Measurements from ENCODE around the gene CCL11.
"Not testable (repeated sequence)": the region's sequence is repeated elsewhere in the genome, so short reads cannot be mapped to it uniquely, and the experiment has no call there.

Gene CCL11

DNA sequence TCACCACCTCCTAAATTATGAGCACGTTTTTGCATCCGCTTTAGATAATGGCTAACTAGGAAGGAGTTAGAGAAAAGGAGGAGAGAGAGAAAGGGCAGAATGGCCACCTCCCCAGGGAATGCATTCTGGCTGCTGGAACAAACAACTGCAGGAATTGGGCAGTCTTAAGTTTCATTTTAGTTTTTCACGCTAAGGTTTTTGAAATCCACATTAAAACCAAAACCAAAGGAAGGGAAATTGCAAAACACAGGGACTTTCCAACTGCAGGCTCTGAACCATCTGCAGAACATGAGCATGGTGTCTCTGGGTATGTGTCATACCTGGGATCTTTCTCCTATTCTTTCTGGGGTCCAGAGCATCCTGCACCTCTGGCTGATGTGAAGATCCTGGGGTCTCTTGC, 21.6 kb downstream of the CCL11 start:
- no peak for DNase-seq (ENCODE audit: low read depth)

GRCh38 chr17:34308371-34308770, 22.8 kb downstream of the CCL11 start:
- no peak for DNase-seq (ENCODE audit: low read depth)

GRCh38 chr17:34311291-34311690, 25.7 kb downstream of the CCL11 start:
- DNase-seq (ENCODE audit: low read depth): no peak

GRCh38 chr17:34312080-34312479, 26.5 kb downstream of the CCL11 start:
- DNase-seq (ENCODE audit: low read depth): no peak

- DNase-seq (ENCODE audit: low read depth): no peak
These were observed 27.6 kb downstream of the CCL11 start for GRCh38 chr17:34313164-34313563.

DNA sequence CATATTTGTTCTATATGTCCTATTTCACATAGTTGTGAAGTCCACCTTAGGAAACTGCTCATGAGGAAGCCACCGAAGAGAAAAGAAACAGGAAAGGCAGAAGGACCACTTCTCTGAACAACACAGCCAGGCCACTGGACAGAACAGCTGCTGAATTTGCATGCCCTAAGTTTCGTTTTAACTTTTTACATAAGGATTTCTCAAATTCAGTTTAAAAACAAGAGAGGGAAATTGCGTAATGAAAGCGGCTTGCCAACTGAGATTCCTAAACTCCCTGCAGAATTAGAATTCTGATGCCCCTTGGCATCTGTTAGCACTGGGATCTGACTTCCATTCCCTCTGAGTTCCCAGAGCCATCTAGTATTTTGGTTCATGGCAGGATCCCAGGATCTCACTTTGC, 28.7 kb downstream of the CCL11 start:
- no peak for DNase-seq (ENCODE audit: low read depth)

- DNase-seq (ENCODE audit: low read depth): no peak
These were observed 32.9 kb downstream of the CCL11 start for GRCh38 chr17:34318474-34318873.

DNA sequence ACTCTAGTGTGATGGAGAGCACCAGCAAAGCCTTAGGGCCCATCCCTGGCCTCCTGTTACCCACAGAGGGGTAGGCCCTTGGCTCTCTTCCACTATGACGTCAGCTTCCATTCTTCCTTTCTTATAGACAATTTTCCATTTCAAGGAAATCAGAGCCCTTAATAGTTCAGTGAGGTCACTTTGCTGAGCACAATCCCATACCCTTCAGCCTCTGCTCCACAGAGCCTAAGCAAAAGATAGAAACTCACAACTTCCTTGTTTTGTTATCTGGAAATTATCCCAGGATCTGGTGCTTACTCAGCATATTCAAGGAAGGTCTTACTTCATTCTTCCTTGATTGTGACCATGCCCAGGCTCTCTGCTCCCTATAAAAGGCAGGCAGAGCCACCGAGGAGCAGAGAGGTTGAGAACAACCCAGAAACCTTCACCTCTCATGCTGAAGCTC, 33.5 kb downstream of the CCL11 start, which contains the start of gene CCL8:
TSS of gene CCL8 (plus strand) at position 397 of the 445 bp plus-strand sequence. CDS start 67 bp downstream, outside the sequence.
- no peak for DNase-seq (ENCODE audit: low read depth)

DNA sequence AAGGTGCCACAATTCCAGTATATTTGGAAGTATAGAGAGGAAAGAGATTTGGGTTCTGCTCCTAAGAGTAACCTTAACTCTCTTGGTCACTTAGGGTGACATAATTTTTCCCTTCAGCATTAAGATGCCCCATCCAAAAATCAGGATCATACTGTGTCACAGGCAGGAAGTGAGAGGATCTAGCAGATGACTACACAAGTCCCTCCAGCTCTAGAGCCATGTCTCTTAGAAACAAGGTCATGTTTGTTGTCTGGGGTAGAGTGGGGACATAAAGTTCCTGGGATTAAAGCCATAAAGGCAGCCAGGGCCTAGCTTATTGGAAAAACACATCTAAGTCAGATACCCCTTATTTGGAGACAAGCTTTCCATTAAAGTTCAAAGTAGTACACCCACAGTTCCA, 36.4 kb downstream of the CCL11 start:
- DNase-seq (ENCODE audit: low read depth): no peak

- not testable (repeated sequence) for DNase-seq (ENCODE audit: low read depth)
These were observed 42.0 kb downstream of the CCL11 start for GRCh38 chr17:34327580-34327979.

DNA sequence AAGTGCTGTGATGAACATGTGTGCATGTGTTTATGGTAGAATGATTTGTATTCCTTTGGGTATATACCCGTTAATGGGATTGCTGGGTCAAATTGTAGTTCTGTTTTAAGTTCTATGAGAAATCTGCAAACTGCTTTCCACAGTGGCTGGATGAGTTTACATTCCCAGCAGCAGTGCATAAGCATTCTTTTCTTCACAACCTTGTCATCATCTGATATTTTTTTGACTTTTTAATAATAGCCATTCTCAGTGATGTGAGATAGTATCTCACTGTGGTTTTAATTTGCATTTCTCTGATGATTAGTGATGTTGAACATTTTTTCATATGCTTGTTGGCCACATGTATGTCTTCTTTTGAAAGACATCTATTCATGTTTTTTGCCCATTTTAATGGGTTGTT, 52.2 kb downstream of the CCL11 start:
- DNase-seq (ENCODE audit: low read depth): no peak
